KMS-11 (cell line): ENCODE results near the gene BMPER.

ENCODE experiments used
- H2AFZ ChIP-seq: fragments of 200-600 bp; sonication (generic); 2 replicates; pipeline ENCODE4 v1.6.1; 2016; ENCODE audit warnings: antibody characterized with exemption, mixed run types, low read depth
- H3K27ac ChIP-seq: fragments of 200-600 bp; sonication (generic); 2 replicates; pipeline ENCODE4 v1.6.1; 2016; ENCODE audit warnings: mild to moderate bottlenecking, mixed run types
- H3K27me3 ChIP-seq: fragments of 200-600 bp; sonication (generic); 2 replicates; pipeline ENCODE4 v1.6.1; 2017; ENCODE audit warnings: mild to moderate bottlenecking, low read depth, mixed run types, moderate library complexity; ENCODE audit not compliant: insufficient read depth
- H3K36me3 ChIP-seq: fragments of 200-600 bp; sonication (generic); 2 replicates; pipeline ENCODE4 v1.6.1; 2017; ENCODE audit warnings: mild to moderate bottlenecking, mixed run types; ENCODE audit not compliant: insufficient read depth
- H3K4me1 ChIP-seq: fragments of 200-600 bp; sonication (generic); 2 replicates; pipeline ENCODE4 v1.6.1; 2016; ENCODE audit warnings: mild to moderate bottlenecking, low read depth, mixed run types; ENCODE audit not compliant: poor library complexity, severe bottlenecking
- H3K4me2 ChIP-seq: fragments of 200-600 bp; sonication (generic); 2 replicates; pipeline ENCODE4 v1.7.0; 2016; ENCODE audit warnings: mild to moderate bottlenecking, mixed run types
- H3K4me3 ChIP-seq: fragments of 200-600 bp; sonication (generic); IDR thresholded peaks from 2 replicates; pipeline ENCODE4 v1.6.1; 2017; ENCODE audit warnings: low read depth, low read length, mixed read lengths; ENCODE audit not compliant: insufficient read depth
- H3K79me2 ChIP-seq: fragments of 200-600 bp; sonication (generic); 2 replicates; pipeline ENCODE4 v1.6.1; 2016; ENCODE audit warnings: low read depth, mixed run types; ENCODE audit not compliant: insufficient read depth
- H3K9ac ChIP-seq: fragments of 200-600 bp; sonication (generic); 2 replicates; pipeline ENCODE4 v1.6.1; 2016; ENCODE audit warnings: mild to moderate bottlenecking, mixed run types
- H4K20me1 ChIP-seq: fragments of 200-600 bp; sonication (generic); 2 replicates; pipeline ENCODE4 v1.6.1; 2016; ENCODE audit warnings: mild to moderate bottlenecking, mixed run types; ENCODE audit not compliant: insufficient read depth
- TF ChIP-seq, protein P1 (sequence below): fragments of 200-600 bp; sonication (generic); conservative IDR thresholded peaks from 2 replicates; pipeline ENCODE4 v1.6.1; 2017; ENCODE audit warnings: low read depth, mild to moderate bottlenecking, antibody characterized with exemption, low read length, moderate library complexity, mixed read lengths

BMPER gene

DNA sequence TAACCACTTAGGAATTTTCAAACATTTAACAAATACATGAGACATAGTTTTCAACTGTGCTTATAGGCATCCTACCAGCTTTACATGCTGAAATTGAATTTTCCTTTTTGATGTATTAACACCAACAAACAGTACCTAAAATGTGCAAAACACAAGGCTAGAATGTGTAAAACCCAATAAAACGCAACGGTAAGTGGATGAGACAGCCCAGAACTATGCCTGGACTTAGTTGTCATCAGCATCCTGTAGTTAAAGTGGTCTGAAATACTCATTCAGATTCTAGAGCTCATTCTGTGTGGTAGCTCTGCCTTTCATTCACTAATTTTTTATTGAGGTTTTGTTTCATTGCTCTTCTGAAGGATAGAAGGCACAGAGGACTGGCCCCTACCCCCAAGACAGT lies 137.1 kb downstream of the BMPER start:
- no peak overlapping the region for H3K4me2 ChIP-seq

DNA sequence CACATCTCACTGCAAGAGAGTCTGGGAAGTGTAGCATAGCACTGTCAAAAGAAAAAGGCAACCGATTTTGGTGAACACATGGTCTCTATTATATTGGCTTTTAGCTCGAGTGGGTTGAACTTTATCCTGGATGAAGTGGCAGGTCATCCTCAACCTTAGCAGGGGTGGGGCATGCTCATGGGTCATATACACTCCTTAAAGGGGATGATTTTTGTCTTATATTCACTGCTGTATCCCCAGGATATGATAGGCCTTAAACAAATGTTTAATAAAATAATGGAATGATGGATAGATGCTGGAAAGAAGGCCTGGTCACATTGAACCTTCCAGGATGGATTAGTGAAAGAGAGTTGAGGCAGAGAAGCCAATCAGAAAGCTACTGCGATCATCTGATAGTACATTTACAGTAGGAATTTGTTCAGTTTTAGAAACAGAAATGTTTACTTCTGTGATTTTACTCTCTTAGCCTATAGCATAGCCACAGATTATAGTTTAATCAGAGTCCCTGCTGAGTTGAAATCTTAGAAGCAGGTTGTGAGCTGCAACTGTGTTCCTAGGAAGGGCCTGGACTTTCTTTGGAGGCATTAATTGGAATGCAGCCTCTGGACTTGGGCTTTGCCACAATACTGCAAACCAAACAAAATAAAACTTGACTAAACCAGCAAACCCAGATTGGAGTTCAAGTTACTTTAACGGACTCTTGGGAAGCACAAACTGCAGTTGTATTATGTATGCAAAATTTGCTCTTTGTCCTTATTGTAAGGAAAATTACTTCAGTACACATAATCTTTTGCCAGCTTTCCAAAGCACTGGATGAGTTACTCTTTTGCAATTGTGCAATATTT lies 138.3 kb downstream of the BMPER start:
- Histone ChIP-seq H3K27me3 (no peaks in the 10 kb centered on the region), H3K4me3 (no peak overlapping the region), H2AFZ (no peak overlapping the region), H3K4me1 (no peaks in the 10 kb centered on the region), H3K9ac (no peak overlapping the region), H3K79me2 (no peaks in the 10 kb centered on the region), H4K20me1 (no peaks in the 10 kb centered on the region), H3K36me3 (no peaks in the 10 kb centered on the region), H3K27ac (no peak overlapping the region), H3K4me2 (no peak overlapping the region)
- TF ChIP-seq, protein P1, sequence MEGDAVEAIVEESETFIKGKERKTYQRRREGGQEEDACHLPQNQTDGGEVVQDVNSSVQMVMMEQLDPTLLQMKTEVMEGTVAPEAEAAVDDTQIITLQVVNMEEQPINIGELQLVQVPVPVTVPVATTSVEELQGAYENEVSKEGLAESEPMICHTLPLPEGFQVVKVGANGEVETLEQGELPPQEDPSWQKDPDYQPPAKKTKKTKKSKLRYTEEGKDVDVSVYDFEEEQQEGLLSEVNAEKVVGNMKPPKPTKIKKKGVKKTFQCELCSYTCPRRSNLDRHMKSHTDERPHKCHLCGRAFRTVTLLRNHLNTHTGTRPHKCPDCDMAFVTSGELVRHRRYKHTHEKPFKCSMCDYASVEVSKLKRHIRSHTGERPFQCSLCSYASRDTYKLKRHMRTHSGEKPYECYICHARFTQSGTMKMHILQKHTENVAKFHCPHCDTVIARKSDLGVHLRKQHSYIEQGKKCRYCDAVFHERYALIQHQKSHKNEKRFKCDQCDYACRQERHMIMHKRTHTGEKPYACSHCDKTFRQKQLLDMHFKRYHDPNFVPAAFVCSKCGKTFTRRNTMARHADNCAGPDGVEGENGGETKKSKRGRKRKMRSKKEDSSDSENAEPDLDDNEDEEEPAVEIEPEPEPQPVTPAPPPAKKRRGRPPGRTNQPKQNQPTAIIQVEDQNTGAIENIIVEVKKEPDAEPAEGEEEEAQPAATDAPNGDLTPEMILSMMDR = no peak

More for the DNA sequence above, 137.1 kb downstream of the BMPER start:
- Histone ChIP-seq H3K27me3 (no peaks in the 10 kb centered on the region), H4K20me1 (no peaks in the 10 kb centered on the region), H3K27ac (no peak overlapping the region), H3K4me3 (no peak overlapping the region), H2AFZ (no peak overlapping the region), H3K36me3 (no peaks in the 10 kb centered on the region), H3K79me2 (no peaks in the 10 kb centered on the region), H3K4me1 (no peaks in the 10 kb centered on the region), H3K9ac (no peak overlapping the region)
- TF ChIP-seq, protein P1 = no peak

DNA sequence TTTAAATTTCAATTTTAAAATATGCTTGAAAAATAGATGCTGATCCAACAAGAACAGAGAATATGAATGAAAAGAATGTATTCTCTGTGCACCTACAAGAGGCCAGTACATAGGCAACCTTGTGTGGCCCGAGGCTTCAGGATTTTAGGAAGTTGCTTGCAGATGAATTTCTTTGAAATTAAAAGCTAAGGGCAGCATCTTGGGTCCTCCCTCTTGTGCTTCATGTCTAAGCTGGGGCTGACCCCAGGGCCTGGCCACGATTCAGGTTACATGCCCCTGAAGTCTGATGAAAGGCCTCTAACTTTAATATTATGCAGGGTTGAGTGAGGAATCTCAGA lies 138.9 kb downstream of the BMPER start:
- H3K4me3 ChIP-seq = no peak overlapping the region
- no peak overlapping the region for H2AFZ ChIP-seq
- no peaks in the 10 kb centered on the region for H3K4me1 ChIP-seq
- no peaks in the 10 kb centered on the region for H3K79me2 ChIP-seq
- H3K9ac ChIP-seq = no peak overlapping the region
- no peaks in the 10 kb centered on the region for H3K27me3 ChIP-seq
- no peaks in the 10 kb centered on the region for H4K20me1 ChIP-seq
- H3K36me3 ChIP-seq = no peaks in the 10 kb centered on the region
- H3K27ac ChIP-seq = no peak overlapping the region
- no peak overlapping the region for H3K4me2 ChIP-seq
- TF ChIP-seq, protein P1 = no peak

DNA sequence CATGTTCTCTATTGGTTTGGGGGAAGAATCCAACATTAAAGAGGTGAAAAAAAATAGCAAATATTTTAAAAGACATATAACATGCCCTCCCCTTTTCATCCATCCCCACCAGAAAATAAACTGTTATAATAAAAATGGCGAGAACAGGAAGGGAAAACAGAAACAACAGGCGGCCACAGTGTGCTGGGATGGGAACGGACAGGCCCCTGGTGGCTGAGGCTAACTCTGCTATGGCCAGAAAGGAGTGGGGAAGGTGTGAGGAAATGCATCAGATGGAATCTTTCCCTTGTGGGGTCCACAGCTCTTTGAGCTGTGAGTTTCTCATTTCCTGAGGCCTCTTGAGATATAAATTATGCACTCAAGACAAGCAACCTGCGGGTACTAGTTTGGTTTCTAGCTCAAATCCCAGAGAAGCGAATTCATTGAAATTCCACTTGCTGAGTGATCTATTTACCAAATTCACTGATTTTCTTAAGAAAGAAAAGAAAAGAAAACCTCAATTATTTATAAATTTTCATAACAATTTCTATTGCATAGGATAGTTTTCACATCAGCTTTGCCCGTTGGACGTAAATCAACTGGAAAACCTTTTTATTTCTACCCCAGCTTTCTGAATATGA lies 139.5 kb downstream of the BMPER start:
- no peak overlapping the region for H2AFZ ChIP-seq
- H3K27me3 ChIP-seq = no peaks in the 10 kb centered on the region
- TF ChIP-seq, protein P1 = no peak
- H3K4me2 ChIP-seq = no peak overlapping the region
- H3K4me3 ChIP-seq = no peak overlapping the region
- H3K36me3 ChIP-seq = no peaks in the 10 kb centered on the region
- H4K20me1 ChIP-seq = no peaks in the 10 kb centered on the region
- no peaks in the 10 kb centered on the region for H3K79me2 ChIP-seq
- no peak overlapping the region for H3K9ac ChIP-seq
- no peak overlapping the region for H3K27ac ChIP-seq
- no peaks in the 10 kb centered on the region for H3K4me1 ChIP-seq
